Islet of Langerhans (tissue), 1 donor: Measurements from ENCODE around the gene NLK.
"Not testable (repeated sequence)": the region's sequence is repeated elsewhere in the genome, so short reads cannot be mapped to it uniquely, and the experiment has no call there.

Experiments
- FAIRE-seq: peaks from one replicate; lab custom pipeline; 2011; peaks lifted over from hg19 to GRCh38; lab: Jason Lieb, UNC

NLK gene

DNA sequence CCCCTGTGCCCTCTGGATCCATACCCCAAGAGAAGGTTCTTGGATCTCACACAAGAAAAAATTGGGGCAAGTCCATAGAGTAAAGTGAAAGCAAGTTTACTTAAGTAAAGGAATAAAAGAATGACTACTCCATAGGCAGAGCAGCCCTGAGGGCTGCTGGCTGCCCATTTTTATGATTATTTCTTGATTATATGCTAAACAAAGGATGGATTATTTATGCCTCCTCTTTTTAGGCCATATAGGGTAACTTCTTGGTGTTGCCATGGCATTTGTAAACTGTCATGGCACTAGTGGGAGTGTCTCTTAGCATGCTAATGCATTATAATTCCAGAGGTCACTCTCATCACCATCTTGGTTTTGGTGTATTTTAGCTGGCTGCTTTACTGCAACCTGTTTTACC lies 70.8 kb downstream of the NLK start:
- FAIRE-seq: no peak

DNA sequence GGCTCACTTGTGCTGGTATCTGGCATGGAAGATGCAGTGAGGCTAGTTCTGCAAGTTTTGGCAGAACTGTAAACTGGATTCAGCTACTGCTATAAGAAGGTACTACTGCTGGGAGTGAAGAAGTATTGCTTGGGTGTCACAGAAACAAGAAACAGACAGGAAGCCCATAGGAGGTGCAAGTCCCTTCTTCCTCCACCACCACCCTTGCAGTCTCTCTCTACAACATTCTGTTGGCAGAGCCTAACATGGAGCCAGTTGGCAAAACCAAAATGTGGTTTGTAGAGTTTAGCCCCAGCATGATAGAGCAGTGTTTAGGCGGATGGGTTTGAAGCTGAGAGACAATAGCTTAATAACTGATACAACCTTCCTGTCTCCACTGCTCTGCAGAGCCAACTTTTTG lies 72.6 kb downstream of the NLK start:
- no peak for FAIRE-seq

DNA sequence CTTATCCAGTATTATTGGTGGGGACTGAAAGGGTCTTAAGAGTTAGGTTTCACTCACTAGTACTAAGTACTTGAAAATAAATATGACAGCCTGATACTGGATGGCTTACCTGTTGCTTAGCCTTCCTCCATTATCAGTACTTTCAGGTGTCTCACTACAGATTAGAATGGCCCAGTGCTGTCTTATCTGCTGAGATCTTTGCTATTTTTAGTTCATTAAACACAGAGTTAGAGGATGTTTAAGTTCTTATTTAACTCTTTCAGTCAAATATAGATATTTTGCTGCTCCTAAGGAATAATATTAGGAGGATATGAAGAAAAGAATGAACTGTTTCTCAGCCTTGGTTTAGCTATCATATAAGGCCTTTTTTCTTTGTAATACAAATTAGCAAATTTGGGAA lies 74.8 kb downstream of the NLK start:
- peak; percentile 17 for FAIRE-seq

DNA sequence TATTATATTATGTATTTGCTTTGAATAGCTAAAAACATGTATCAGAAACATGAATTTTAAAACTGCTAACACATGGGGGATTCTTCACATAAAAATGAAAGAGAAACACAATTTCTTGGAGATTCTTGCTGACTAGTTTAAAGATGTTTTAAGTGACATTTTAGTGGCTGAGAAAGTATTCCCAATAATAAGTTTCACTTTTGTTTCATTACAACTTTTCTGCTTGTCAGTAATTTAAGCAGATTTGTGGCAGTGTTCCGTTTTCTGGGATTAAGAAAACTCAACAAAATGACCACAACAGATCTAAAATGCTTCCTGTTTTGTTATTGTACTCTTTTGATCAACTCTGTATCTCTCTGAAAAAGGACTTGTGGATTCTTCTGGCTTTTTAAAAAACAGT lies 75.9 kb downstream of the NLK start:
- peak; percentile 27 for FAIRE-seq

DNA sequence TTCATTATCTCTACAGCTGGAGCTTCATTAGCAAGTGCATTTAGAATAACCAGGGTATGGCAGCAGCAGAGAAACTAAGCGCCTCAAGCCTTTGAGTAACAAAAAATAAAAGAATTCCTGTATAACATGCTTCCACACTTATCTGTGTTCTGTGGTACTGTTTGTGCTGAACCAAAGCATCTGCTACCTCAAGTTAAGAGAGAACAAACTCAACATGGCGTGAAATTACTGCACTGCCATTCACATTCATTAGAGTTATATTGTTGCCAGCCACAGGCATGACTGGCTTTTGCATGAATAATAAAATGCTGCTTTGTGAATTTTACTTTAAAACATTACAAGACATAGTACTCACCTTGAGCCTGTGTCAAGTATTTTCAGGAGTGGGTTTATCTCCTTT lies 76.6 kb downstream of the NLK start:
- no peak for FAIRE-seq

DNA sequence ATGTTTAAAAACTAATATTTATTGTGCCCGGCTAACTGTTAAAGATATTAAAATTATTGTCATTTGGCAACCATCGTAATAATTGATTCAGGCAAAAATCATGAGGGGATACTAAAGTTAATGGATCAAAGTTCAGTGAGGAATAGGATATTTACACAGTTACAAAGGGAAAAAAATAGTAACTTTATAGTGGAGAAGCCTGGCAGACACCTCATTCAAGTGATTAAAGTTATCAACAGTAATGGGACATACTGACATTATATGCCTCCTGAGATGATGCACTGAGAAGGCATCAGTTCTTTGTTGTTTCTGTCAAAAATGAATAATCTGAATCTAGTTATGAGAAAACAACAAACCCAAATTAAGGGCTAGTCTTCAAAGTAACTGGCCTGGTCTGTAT lies 77.1 kb downstream of the NLK start:
- FAIRE-seq: peak; percentile 68

DNA sequence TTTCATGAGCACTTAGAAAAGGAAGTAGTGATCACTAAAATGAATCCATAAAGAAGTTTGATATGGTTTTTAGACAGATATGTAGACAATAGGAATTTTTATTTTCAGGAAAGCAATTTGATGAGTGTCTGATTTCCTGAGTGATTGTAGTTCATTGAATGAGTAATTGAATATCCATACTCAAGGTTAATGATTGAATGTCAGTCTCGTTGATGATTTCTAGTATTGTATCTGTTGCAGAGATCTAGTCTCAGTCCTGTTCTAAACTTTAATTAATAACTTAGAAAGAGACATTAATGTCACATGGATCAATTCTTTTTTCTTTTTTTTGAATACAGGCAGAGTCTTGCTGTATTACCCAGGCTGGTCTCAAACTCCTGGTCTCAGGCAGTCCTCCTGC lies 78.3 kb downstream of the NLK start:
- no peak for FAIRE-seq

DNA sequence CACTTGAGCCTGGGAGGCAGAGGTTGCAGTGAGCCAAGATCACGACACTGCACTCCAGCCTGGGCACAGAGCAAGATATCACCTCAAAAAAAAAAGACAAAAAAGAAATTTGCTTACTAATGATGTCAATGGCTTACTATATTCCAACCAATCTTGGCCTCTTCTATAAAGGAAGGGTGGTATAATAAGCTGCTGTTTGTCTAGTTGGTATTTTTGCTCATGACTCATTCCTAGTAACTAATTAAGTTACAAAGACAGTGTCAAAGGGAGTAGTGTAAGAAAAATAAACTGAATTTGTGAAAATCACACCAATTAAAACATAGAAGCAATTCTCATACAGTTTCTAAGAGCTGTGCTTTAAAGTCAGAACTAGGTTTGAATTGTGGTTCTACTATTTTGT lies 82.5 kb downstream of the NLK start:
- peak; percentile 41 for FAIRE-seq

DNA sequence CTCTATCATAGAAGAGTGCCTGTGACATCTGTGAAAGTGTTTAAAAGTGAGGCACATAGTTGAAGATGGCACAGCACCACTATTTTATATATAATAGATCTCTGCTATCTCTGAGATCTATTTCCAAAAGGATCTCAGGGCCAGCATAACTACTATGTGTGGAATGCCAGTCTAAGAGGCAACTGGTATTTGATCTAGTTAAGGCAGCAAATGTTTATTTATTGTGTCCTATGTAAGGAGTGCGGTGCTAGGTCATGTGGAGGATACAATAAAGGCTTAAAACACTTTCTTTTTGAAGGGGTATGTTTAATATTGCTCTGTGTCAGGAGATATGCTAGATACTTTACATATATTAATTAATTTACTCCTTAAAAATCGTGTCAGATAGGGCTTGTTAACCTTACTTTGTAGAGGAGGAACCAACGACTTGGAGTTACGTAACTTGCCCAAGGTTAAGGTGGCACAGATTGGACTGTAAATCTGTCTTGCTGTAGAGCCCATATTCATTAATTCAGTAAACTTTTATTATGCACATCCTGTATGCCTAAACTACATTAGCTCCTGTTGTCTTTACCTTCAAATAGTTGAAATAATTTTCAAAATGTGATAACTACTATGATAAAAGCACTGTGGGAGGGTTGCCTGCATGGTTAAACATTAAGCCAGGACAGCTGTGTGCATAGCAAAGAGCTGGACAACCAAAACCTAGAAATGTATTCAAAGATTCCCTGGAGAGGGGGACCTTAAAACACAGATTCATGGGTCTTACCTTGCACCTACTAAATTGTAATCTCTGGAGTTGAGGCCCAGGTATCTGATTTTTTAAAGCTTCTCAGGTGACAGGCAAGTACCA lies 83.3 kb downstream of the NLK start:
- peak; percentile 13 for FAIRE-seq

DNA sequence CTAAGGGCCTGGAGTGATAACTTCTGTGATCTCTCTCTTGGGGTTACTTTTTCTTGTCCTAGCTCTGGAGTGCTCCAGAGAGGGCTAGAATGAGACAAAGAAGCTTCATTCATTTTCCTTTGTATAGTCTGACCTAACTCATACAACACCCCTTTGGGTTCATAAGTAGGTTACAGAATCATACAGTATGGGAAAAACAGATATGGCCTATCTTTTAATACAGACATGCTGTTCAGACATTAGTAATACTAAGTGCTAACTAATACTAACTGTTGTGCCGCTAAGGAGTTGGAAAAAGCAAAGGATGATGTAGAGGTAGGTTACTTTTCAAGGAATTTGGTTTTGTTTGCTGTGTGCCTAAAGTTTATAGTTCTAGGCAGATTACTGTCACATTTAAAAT lies 84.7 kb downstream of the NLK start:
- no peak for FAIRE-seq

DNA sequence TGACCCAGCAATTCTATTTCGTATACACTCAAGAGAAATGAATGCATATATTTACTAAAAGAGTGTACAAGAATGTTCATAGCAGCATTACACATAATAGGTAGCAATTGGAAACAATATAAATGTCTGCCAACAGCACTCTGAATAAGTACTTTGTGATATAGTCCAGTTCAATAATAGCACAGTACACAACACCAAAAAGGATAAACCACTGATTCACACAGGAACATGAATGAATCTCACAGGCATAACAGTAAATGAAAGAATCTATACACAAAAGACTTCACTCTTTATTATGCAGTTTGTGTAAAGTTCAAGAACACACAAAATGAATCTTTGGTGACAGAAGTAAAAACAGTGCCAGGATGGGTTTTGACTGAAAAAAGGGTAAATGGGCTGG lies 86.3 kb downstream of the NLK start:
- FAIRE-seq: no peak

DNA sequence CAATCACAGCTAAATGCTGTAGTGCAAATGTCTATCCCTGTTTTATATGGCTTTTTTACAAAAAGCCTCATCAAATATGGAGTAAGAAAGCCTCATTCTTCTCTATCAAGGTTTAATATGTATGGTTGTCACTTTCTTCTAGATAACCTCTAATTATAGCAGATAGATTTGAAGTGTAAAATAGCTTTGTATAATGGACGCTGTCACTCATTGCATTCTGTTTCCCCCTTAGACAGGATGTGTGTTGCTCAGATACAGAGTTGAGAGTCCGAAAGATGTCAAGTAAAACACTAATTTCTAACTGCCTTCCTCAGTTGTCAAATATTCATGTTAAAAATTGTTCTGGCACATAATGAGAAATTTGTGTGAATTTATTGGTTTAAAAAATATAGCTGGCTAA lies 88.0 kb downstream of the NLK start:
- no peak for FAIRE-seq

DNA sequence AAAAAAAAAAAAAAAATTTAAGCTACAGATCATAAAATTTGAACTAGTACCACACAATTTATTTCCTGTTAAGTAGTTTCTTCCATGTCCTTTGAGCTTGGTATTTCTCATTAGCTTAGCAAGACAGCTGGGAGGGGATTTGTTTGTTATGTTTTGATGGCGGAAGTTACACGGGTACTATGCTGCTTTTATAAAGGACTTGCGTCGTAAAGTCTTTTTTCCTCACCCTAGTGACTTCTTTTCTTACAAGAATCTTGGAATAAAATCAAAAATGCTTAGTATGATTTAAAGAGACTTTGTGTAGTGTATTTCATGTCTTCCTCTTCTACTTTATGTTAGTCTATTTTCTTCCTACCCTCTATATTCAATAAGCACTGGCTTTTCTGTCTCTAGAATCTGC lies 89.1 kb downstream of the NLK start:
- no peak for FAIRE-seq

DNA sequence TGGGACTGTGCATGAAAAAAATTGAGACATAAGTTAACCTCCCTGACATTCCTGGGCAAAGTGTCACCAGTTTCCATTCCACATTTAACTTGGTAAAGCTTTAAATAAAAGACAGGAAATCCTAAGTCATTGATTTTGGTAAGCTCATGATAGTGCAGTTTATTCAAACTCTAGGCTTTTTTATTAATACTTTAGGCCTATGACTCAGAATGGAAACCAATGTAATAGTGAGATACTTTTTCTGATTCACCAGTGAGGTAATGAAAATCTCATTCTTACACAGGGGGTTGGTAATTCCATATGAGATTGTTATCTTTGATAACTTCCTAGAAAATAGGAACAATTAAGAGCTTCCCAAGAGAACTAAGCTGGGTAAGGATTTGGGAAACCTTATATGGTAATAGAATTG lies 91.1 kb downstream of the NLK start:
- FAIRE-seq: no peak

DNA sequence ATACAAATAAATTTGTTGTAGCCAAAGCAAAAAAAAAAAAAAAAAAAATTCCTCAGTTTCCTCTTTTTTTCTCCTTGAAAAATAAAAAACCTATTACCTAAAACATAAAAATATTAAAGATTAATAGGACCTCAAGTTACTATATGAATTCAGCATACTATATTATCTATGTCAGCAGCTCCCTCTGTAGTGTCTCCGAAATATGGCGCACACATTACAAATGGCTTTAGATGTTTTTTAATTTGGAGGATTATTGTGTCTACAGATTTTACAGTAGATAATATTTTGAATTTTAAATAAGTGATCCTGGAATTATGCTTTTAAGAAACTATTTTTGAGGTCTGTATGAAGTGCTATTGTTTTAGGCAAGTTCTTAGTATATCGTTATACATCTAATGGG lies 94.4 kb downstream of the NLK start:
- peak; percentile 75 for FAIRE-seq

DNA sequence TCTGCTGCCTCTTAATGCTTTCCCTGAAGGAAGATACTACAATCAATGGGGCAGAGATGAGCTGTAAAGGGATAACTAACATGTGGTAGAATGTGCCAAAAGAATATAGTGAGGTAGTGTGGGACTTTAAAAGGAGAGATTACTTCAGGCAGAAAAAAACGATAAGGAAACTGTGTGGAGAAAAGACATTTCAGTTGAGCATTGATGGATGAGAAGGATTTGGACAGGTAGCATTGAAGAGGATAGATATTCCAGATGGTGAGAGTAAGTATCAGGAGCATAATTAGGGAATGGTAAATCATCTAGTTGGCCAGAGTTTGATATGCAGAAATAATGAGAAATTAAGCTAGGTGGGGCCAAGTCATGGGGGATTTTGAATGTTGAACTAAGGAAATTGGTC lies 97.3 kb downstream of the NLK start:
- FAIRE-seq: no peak

DNA sequence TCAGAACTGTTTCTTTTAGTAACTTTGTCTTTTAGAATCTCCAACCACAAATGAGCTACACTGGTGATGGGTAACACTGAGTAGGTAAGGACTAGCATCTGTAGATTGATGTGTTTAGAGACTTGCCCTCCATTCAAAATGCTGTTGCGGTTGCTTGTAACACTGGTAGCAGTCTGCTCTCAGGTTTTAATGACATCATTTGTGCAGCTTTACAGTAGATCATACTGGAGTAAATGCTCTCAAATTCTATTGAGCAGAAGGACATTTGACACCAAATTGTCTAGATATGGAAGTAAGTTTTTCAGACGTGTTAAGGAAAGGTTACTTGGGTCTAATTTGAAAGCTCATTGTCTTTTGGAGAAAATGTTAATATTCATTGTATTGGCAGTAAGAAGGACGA lies 98.8 kb downstream of the NLK start:
- peak; percentile 56 for FAIRE-seq

DNA sequence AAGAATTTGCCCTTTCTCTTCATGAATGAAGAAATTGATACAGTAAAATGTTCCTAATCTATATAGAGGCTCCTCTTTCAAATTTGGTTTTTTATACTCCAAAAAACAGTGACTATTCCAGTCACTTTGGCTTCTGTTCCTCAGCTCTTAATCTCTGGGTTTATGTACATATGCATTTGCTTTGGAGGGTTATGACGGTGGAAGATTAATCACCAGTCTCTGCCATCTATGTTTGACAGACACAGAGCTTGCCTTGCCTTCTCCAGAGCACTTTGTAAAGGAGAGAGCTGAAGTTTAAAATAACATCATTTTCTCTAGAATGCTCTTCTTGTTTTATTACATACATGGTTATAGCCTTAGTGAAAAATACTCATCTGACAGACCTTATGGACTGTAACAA lies 99.3 kb downstream of the NLK start:
- FAIRE-seq: no peak

DNA sequence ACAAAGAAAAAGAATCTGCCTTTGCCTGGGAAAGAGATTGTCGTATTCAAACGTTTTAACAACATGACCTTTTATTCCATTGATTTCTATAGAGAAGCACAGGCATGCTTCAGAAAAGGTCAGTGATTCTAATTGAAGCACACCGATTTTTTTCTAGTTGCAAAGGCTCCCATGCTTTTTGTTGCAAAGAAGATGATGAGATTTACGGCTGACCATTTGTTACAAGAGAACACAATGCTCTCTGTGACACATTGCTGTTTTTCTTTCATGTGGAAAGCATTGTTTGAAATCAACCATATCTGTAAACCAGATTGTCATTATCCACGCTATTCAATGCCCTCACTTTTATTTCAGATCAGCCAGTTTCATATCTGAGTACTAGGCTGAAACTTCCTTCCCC lies 99.8 kb downstream of the NLK start:
- FAIRE-seq: peak; percentile 53

DNA sequence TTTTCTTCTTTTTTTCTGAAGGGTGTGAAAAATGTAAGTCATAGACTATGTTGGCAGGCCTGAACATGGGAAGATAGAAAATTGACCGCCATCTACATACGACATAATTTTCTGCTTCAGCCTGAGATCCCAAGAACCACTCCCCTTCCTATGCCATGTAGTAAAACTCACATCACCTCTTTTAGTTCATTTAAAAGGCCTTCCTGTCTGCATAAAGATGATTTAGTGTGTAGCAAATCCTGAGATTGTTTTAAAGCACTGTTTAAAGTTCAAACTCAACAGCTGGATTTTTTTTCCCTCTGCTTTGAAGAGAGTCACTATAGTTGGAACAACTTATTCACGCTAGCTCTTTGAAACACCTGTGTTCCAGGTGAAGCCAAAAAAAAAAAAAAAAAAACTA lies 101.5 kb downstream of the NLK start:
- FAIRE-seq: no peak

DNA sequence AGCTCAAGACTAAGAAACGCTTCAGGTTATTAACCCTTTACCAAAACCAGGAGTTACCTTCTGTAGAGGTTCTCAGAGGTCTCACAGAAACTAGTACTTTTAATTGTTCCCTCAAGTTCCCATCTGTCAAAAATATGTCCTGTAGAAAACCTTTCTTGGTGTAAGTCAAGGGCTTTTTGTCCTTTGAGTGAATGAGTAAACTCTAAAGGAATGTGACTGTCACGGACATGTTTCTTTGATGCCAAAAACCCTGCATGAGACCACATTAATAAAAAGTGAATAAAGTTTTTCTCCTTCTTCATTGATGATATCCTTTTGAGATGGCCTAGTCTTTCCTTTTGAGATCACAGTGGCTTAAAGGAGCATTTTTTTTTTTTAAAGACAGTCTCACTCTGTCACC lies 102.9 kb downstream of the NLK start:
- no peak for FAIRE-seq

DNA sequence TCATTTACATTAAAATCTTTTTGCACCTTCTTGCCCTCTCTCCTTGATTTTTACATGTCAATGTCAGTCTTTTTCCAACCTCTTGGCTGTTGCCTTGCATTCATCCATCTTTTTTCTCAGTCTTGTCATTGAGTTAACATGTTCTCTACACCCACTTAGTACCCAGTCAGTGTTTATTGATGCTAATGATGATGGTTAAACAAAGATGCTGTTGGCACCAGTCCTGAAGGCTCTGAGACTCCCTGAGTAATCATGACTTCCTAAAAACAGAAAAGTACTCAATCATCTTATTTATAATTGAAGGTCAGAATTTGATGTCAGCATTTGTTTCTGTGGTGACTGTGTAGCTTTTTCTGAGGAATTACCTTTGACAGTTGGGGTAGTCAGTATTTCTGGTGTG lies 104.5 kb downstream of the NLK start:
- peak; percentile 96 for FAIRE-seq

DNA sequence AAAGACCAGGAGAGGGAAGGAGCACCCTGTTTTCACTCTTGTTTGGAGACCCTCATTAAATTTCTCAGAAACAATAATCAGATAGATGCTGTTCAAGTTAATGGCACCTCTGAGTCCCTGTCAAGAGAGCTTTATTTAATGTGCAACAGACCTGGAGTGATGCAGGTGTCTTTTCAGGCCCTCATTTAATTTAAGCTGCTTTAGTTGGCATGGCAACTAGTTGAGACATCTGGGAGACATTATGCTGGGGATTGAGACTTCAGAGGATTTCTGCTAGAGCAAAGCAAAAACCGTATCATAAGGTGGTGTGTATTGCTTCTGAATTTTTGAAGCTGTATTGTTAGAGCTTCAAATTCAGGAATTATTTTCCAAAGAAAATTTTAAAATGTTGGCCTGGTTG lies 108.5 kb downstream of the NLK start:
- FAIRE-seq: no peak

DNA sequence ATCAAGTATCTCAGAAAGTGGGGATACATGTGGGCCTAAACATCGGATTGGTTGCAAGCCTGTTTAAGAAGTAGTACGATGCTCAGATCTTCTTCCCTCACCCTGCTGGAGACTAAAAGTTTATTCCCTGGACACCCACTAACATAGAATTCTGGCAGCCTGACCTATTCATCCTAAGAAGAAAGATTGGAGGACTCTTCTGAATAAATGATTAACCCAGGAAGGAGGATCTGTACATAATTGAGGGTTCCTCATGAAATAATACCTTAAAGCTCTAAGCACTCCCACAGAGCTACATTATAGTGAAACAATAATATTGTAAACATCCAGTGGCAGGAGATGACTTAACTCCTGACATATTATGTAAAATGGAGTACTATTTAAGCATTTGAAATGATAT lies 111.7 kb downstream of the NLK start:
- FAIRE-seq: no peak

DNA sequence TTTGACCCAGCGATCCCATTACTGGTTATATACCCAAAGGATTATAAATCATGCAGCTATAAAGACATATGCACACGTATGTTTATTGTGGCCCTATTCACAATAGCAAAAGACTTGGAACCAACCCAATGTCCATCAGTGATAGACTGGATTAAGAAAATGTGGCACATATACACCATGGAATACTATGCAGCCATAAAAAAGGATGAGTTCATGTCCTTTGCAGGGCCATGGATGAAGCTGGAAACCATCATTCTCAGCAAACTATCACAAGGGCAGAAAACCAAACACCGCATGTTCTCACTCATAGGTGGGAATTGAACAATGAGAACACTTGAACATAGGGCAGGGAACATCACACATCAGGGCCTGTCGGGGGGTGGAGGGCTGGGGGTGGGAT lies 112.9 kb downstream of the NLK start:
- not testable (repeated sequence) for FAIRE-seq
